Kidney epithelial cell (primary cell): Measurements from ENCODE around the gene SENP8. TPM values are rescaled to one million over a fixed set of nuclear protein-coding genes. Genes with fewer than 3 reads are reported as not detected.

Experiments
- DNase-seq: peaks from one replicate; pipeline ENCODE4 v3.0.0-alpha.2; 2010; ENCODE audit warnings: low read depth
- H3K27me3 ChIP-seq: 2 replicates; pipeline ENCODE4 v1.6.0; 2011; ENCODE audit warnings: low read length; ENCODE audit not compliant: control insufficient read depth, insufficient read depth
- H3K36me3 ChIP-seq: 2 replicates; pipeline ENCODE4 v1.5.1; 2011; ENCODE audit warnings: low read length; ENCODE audit not compliant: control insufficient read depth, insufficient read depth
- H3K4me3 ChIP-seq: 2 replicates; pipeline ENCODE4 v1.5.1; 2011; ENCODE audit warnings: low read depth, mild to moderate bottlenecking, control low read depth, low read length
- CTCF ChIP-seq: IDR thresholded peaks from 2 replicates; pipeline ENCODE4 v1.5.1; 2011; ENCODE audit warnings: mild to moderate bottlenecking, moderate library complexity, low read length, control low read depth, inconsistent platforms; ENCODE audit not compliant: insufficient read depth, poor library complexity, severe bottlenecking
- total RNA-seq: library from RNA; depleted of rRNA; stranded (reverse); fragments of >200 nt; gene quantifications from 2 replicates; pipeline ENCODE4 v1.2.3, GENCODE V29; 2015

The SENP8 gene
- total RNA-seq, 1 donor from 2014 or later: 3.0 TPM

DNA sequence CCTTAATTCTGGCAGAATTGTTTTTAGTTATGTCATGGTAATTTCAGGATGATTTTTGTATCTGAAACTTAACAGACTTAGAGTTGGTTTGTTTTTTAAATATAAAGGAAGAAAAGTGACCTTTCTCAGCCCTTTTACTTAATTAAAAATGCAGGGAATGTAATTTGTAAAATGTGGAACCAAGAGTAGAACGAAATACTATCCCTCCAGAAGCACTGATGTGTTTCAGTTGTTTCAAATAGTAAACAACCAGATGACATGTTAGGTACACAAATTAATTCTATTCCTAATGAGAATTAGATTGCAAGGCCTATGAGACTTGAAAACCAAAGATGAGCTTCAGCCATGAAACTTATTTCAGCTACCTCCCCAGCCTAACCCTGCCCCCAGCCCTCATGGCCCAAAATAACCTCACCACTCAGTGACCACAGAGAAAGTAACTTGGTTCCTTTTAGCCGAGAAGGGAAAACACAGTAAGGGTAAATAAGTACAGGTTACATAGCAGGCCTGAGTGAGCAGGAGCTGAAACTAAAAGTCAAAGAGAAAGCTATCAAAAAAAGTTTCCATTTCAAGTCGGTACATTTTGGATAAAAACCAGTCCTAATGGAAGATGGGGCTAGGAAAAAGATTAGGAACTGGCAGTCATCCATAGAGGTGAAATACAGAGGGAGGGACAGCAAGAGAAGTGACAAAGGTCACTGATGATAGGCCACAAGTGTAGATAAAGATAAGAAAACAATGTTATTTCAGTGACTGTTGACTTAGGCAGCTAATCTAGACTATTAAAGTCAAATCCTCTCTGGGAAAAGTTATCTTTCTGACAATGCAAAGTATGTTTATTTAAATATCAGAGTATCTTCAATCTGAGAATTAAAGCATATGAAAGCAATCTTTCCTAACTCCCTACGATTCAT is 23.2 kb downstream of the SENP8 start:
- no peaks in the 10 kb centered on the region for H3K36me3 ChIP-seq
- no peak for TF ChIP-seq CTCF
- no peaks in the 10 kb centered on the region for H3K27me3 ChIP-seq
- H3K4me3 ChIP-seq: no peak overlapping the region
- no peak for DNase-seq

DNA sequence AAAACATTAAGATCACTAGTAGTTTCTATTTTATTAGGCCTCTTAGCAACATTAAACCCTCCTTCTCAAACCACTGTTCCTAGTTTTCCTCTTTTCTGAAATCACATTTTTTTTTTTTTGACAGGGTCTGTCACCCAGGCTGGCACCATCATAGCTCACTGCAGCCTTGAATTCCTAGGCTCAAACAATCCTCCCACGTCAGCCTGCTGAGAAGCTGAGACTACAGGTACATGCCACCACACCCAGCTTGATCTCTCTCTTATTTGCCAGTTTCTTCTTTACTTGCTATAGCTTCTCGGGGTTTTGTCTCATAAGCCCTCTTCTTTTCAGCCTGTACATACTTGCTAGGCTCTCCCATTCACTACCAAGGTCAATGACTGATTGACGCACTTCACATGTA is 28.0 kb downstream of the SENP8 start:
- H3K36me3 ChIP-seq: no peaks in the 10 kb centered on the region
- no peaks in the 10 kb centered on the region for H3K27me3 ChIP-seq
- DNase-seq: no peak
- H3K4me3 ChIP-seq: no peak overlapping the region
- TF ChIP-seq CTCF: no peak

- Histone ChIP-seq H3K4me3 (no peak overlapping the region), H3K36me3 (no peaks in the 10 kb centered on the region), H3K27me3 (no peaks in the 10 kb centered on the region)
- TF ChIP-seq CTCF: no peak
- DNase-seq: no peak
Observed at GRCh38 chr15:72146934-72147333, 28.7 kb downstream of the SENP8 start.

DNA sequence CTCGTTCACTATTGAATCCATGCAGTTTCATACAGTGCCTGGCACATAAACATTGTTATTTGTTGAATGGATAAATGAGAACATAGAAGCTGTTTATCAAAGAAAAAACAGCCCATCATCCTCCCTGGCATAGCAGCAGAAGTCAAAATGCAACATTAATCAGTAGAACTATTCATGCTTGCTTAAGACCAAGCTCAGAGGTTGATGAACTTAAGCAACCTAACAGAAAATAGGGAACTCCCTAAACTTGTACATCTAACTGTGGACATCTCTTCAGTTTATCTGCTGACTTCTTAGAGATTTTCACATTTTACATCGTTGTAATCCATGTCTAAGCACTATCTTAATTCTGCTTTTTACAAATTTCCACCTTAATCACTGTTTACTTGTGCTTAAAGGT is 29.2 kb downstream of the SENP8 start:
- TF ChIP-seq CTCF: no peak
- H3K36me3 ChIP-seq: no peaks in the 10 kb centered on the region
- no peaks in the 10 kb centered on the region for H3K27me3 ChIP-seq
- no peak for DNase-seq
- no peak overlapping the region for H3K4me3 ChIP-seq

DNA sequence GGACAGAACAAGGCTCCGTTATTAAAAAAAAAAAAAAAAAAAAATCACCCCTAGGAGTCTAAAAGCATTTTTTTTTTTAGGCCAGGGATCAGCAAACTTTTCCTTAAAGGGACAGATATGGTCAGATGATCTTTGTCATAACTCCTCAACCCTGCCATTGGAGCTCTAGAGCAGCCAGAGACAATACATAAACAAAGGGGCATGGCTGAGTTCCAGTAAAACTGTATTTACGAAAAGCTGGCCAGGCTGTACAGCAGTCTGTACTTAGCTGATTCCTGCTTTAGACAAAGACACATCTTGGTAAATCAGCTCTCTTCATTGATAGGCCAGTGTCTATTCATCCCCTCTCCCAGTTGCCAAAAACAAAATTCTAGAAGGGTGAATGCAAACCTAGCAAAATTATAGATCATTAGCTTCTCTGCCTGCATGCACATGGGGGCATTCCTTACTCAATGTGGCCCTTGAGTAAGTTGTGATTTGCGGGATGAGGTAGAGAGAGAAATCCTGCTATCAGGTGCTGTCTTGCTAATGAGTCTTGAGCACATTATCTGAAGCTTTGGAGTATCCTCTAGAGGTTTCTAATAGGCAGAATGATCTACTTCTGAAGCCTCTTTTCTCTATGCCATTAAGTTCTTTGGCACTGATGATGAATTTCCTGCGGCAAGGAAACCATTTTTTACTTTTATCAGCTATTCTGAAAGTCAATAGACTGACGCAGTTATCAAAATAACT is 35.2 kb downstream of the SENP8 start:
- no peak for DNase-seq
- TF ChIP-seq CTCF: no peak
- no peak overlapping the region for H3K4me3 ChIP-seq
- no peaks in the 10 kb centered on the region for H3K36me3 ChIP-seq
- no peaks in the 10 kb centered on the region for H3K27me3 ChIP-seq
